ENCODE data around the gene HOXD13.

HOXD13 gene

GRCh38 chr2:176138923-176139660, 46.6 kb downstream of the HOXD13 start:
- peak overlapping the region; percentile 80 for H3K4me3 ChIP-seq (ENCODE audit: low read length)
- TF ChIP-seq CTCF (conservative IDR thresholded peaks at IDR 0.05; ENCODE audit: low read length), result no peak
- DNase-seq (ENCODE audit: low read depth), result peak; percentile 63

DNA sequence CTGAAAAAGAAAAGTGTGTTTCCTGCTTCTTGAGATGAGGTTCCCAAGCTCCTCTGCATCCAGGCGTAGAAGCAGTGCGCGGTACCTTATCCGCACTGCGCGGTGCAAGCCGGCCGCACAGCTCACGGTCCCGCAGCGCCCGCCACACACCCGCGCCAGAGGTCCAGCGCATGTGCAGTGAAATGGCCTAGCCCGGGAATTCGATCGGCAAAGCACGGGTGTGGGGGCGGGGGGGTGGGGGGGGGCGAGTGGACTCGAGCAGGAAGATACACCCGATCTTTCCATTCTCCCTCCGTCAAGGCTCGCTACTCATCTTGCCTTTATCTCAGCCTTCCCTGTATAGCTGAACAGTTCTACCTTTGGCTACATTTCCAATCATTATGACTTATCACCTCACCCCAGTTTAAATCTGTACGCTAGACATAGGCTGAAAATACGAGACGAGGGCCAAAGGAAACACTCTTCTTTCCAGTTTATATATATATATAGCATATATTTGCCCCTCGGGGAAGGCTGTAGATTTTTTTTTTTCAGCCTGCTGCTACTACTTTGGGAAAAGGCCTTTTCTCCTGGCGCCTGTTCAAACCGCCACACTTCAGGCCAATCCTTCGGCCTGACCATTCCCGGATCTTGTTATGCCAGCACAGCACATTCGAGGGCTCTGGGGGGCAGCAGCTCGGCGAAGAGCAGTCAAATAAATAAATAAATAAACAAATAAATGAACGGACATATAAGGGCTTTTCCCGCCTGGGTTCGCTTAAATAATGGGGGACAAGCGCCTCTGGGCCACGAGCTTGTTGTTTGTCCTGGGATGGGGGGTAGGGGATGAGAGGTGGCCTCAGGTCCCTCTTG, 47.4 kb downstream of the HOXD13 start:
- no peak for TF ChIP-seq CTCF (conservative IDR thresholded peaks at IDR 0.05; ENCODE audit: low read length)
- H3K4me3 ChIP-seq (ENCODE audit: low read length), result peak overlapping the region; percentile 80
- peak; percentile 71 for DNase-seq (ENCODE audit: low read depth)

- peak; percentile 72 for TF ChIP-seq CTCF (conservative IDR thresholded peaks at IDR 0.05; ENCODE audit: low read length)
- H3K4me3 ChIP-seq (ENCODE audit: low read length), result peak overlapping the region; percentile 80
- peak; percentile 73 for DNase-seq (ENCODE audit: low read depth)
Measured at GRCh38 chr2:176140513-176141317, 48.2 kb downstream of the HOXD13 start.

GRCh38 chr2:176142281-176142680, 49.8 kb downstream of the HOXD13 start:
- no peak overlapping the region for H3K4me3 ChIP-seq (ENCODE audit: low read length)
- no peak for TF ChIP-seq CTCF (conservative IDR thresholded peaks at IDR 0.05; ENCODE audit: low read length)
- no peak for DNase-seq (ENCODE audit: low read depth)
